ENCODE data around the gene GALNT18.

GALNT18 gene

GRCh38 chr11:11570823-11571222, 51.0 kb downstream of the GALNT18 start:
- Mint-ChIP-seq H3K36me3 (no peaks in the 10 kb centered on the region), H3K27me3 (peaks cover 12% of the 10 kb centered on the region), H3K27ac (no peak overlapping the region), H3K4me3 (no peak overlapping the region), H3K9me3 (no peaks in the 10 kb centered on the region), H3K4me1 (no peaks in the 10 kb centered on the region)
- ATAC-seq: no peak

DNA sequence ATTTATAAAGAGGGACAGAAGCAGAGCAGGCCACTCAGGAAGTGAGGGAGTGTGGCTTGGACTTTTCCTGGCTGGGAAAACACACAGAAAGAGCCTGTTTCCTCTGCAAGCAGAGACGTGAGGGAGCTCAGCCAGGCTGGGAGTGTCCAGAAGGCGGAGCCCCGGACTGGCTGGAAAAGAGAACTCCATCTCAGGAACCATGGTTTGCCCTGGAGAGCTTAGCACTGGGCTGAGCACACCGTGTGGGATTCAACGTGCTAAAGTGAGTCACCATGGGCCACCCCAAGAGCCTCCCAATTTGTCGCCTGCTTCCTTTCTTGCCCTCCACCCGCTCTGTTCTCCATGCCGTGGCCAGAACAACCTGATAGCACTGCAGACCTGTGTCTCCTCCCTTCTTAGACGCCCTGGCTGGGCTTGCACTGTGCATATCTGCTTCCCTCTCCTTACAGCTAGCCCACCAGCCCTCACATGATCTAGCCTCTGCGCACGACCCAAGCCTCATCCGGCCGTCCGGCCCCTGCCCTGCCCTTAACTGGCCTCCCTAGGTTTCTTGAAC, 51.8 kb downstream of the GALNT18 start:
- Mint-ChIP-seq H3K4me1 (no peaks in the 10 kb centered on the region), H3K9me3 (no peaks in the 10 kb centered on the region), H3K27me3 (peaks cover 12% of the 10 kb centered on the region), H3K36me3 (no peaks in the 10 kb centered on the region), H3K27ac (no peak overlapping the region), H3K4me3 (no peak overlapping the region)
- no peak for ATAC-seq

DNA sequence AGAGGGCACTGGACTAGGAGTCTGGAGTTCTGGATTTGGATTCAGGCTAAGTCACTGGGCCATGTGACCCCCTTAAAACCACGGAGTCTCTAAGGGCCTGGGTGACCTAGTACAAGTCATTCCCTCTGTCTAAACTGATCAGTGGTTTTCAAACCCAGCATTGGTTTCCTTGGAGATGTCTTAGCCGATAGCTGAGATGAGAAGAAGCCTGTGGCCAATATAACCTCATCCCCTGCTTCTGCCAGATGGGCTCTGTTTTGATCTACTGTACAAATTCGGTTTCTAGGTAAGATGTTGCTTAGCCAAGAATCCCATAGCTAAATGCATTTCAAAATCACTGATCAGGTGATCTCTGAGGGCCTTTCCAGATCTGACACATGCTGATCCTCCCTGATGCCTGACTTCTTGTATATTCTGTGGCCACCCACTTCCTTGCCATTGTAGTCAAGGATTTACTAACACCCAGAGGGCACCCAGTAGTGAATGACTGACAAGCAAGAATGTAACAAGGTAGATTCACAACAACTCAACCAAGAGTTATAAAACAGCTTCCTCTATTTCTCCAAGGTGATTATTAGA, 53.1 kb downstream of the GALNT18 start:
- H3K27me3 Mint-ChIP-seq: peaks cover 12% of the 10 kb centered on the region
- no peak overlapping the region for H3K4me3 Mint-ChIP-seq
- ATAC-seq: no peak
- H3K36me3 Mint-ChIP-seq: no peaks in the 10 kb centered on the region
- no peaks in the 10 kb centered on the region for H3K4me1 Mint-ChIP-seq
- no peaks in the 10 kb centered on the region for H3K9me3 Mint-ChIP-seq
- no peak overlapping the region for H3K27ac Mint-ChIP-seq

- H3K36me3 Mint-ChIP-seq: no peaks in the 10 kb centered on the region
- H3K9me3 Mint-ChIP-seq: no peaks in the 10 kb centered on the region
- H3K27me3 Mint-ChIP-seq: peaks cover 16% of the 10 kb centered on the region
- no peak overlapping the region for H3K4me3 Mint-ChIP-seq
- H3K4me1 Mint-ChIP-seq: no peaks in the 10 kb centered on the region
- ATAC-seq: no peak
- H3K27ac Mint-ChIP-seq: no peak overlapping the region
Observed at GRCh38 chr11:11567936-11568650, 53.7 kb downstream of the GALNT18 start.

GRCh38 chr11:11565636-11566035, 56.2 kb downstream of the GALNT18 start:
- H3K27me3 Mint-ChIP-seq: peaks cover 19% of the 10 kb centered on the region
- no peak for ATAC-seq
- no peaks in the 10 kb centered on the region for H3K36me3 Mint-ChIP-seq
- H3K4me3 Mint-ChIP-seq: no peak overlapping the region
- no peak overlapping the region for H3K27ac Mint-ChIP-seq
- H3K4me1 Mint-ChIP-seq: no peaks in the 10 kb centered on the region
- H3K9me3 Mint-ChIP-seq: no peaks in the 10 kb centered on the region

- ATAC-seq: no peak
- Mint-ChIP-seq H3K36me3 (no peaks in the 10 kb centered on the region), H3K27ac (no peak overlapping the region), H3K4me3 (no peak overlapping the region), H3K27me3 (peaks cover 28% of the 10 kb centered on the region), H3K4me1 (no peaks in the 10 kb centered on the region), H3K9me3 (peaks cover 10% of the 10 kb centered on the region)
Observed at GRCh38 chr11:11563200-11563975, 58.4 kb downstream of the GALNT18 start.

- no peaks in the 10 kb centered on the region for H3K4me1 Mint-ChIP-seq
- H3K9me3 Mint-ChIP-seq: peaks cover 10% of the 10 kb centered on the region
- ATAC-seq: no peak
- no peaks in the 10 kb centered on the region for H3K36me3 Mint-ChIP-seq
- H3K27ac Mint-ChIP-seq: no peak overlapping the region
- H3K27me3 Mint-ChIP-seq: peaks cover 28% of the 10 kb centered on the region
- no peak overlapping the region for H3K4me3 Mint-ChIP-seq
Observed at GRCh38 chr11:11561991-11562390, 59.8 kb downstream of the GALNT18 start.

- no peak overlapping the region for H3K27ac Mint-ChIP-seq
- H3K4me1 Mint-ChIP-seq: no peaks in the 10 kb centered on the region
- H3K4me3 Mint-ChIP-seq: no peak overlapping the region
- no peaks in the 10 kb centered on the region for H3K36me3 Mint-ChIP-seq
- peaks cover 38% of the 10 kb centered on the region for H3K27me3 Mint-ChIP-seq
- no peak for ATAC-seq
- peaks cover 10% of the 10 kb centered on the region for H3K9me3 Mint-ChIP-seq
Observed at GRCh38 chr11:11558826-11559225, 63.0 kb downstream of the GALNT18 start.

GRCh38 chr11:11558396-11558795, 63.4 kb downstream of the GALNT18 start:
- no peak overlapping the region for H3K27ac Mint-ChIP-seq
- peaks cover 41% of the 10 kb centered on the region for H3K27me3 Mint-ChIP-seq
- H3K4me3 Mint-ChIP-seq: no peak overlapping the region

DNA sequence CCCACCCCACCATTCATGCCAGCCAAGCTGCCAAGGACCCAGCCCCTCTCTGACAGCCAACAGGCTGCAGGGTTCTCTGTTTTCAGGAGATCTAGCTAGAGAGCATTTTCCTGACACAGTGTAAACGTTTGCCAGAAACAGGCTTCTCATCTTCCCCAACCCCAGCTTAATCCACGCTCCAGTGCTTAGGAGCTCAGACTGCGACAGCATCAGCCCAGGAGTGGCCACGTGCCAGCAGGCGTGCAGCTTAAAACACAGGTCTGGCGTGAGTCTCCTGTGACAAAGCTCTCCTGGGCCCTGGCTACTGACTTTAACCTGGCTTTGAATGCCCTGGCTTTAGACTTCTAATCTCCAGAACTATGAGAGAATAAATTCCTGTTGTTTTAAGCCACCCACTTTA, 66.6 kb downstream of the GALNT18 start:
- H3K27ac Mint-ChIP-seq: no peak overlapping the region
- peaks cover 29% of the 10 kb centered on the region for H3K27me3 Mint-ChIP-seq
- H3K36me3 Mint-ChIP-seq: no peaks in the 10 kb centered on the region
- no peak overlapping the region for H3K4me3 Mint-ChIP-seq
- no peaks in the 10 kb centered on the region for H3K4me1 Mint-ChIP-seq
- no peak for ATAC-seq
- peaks cover 10% of the 10 kb centered on the region for H3K9me3 Mint-ChIP-seq

More at GRCh38 chr11:11558396-11558795, 63.4 kb downstream of the GALNT18 start:
- no peak for ATAC-seq
- Mint-ChIP-seq H3K4me1 (no peaks in the 10 kb centered on the region), H3K9me3 (peaks cover 10% of the 10 kb centered on the region), H3K36me3 (no peaks in the 10 kb centered on the region)

GRCh38 chr11:11553573-11553972, 68.2 kb downstream of the GALNT18 start:
- Mint-ChIP-seq H3K36me3 (no peaks in the 10 kb centered on the region), H3K9me3 (no peaks in the 10 kb centered on the region), H3K4me1 (no peaks in the 10 kb centered on the region), H3K27ac (no peak overlapping the region), H3K4me3 (no peak overlapping the region), H3K27me3 (peaks cover 15% of the 10 kb centered on the region)
- no peak for ATAC-seq

DNA sequence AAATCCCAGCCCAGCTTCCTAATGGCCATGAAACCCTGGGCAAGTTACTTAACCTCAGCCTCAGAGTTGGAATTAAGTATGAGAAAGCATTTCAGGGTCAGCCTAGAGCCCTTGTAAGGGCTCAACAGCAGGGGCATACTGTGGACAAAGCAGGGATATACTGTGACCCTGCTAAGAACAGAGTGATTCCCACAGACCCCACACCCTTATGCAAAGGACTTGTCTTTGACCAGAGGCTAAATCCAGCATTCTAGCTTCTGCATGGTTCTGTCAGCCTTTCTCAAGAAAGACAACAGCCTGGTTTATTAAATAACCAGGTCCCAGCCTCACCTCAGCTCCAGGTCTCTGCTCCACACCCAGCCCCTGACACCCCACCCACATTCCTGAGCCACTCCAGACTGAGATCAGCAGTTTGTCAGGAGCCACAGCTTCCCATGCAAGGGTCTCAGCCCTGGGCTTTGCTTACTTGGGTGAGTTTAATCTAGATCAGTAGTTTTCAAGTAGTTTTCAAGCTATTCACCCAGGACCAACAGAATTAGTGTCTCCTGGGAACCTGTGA, 69.2 kb downstream of the GALNT18 start:
- no peak overlapping the region for H3K27ac Mint-ChIP-seq
- H3K27me3 Mint-ChIP-seq: peaks cover 15% of the 10 kb centered on the region
- no peaks in the 10 kb centered on the region for H3K36me3 Mint-ChIP-seq
- no peaks in the 10 kb centered on the region for H3K4me1 Mint-ChIP-seq
- no peak overlapping the region for H3K4me3 Mint-ChIP-seq
- no peaks in the 10 kb centered on the region for H3K9me3 Mint-ChIP-seq
- no peak for ATAC-seq

DNA sequence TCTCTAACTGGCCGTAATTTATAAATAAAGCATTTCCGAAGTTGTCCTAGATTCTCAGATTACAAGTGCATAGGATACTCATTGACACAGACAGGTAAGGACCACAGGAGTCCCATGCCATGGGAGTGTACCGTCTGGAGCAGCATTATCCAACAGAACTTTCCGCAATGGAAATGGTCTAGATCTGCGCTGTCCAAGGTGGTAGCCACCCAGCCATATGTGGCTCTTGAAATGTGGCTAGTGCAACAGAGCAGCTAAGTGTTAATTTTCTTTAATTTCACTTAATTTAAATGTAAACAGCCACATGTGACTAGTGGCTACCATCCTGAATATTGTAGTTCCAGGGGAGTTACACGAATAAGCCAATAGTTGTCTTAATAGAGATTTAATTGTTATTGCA, 71.3 kb downstream of the GALNT18 start:
- Mint-ChIP-seq H3K9me3 (no peaks in the 10 kb centered on the region), H3K27me3 (peaks cover 15% of the 10 kb centered on the region), H3K27ac (no peak overlapping the region), H3K36me3 (no peaks in the 10 kb centered on the region), H3K4me3 (no peak overlapping the region), H3K4me1 (no peaks in the 10 kb centered on the region)
- no peak for ATAC-seq

DNA sequence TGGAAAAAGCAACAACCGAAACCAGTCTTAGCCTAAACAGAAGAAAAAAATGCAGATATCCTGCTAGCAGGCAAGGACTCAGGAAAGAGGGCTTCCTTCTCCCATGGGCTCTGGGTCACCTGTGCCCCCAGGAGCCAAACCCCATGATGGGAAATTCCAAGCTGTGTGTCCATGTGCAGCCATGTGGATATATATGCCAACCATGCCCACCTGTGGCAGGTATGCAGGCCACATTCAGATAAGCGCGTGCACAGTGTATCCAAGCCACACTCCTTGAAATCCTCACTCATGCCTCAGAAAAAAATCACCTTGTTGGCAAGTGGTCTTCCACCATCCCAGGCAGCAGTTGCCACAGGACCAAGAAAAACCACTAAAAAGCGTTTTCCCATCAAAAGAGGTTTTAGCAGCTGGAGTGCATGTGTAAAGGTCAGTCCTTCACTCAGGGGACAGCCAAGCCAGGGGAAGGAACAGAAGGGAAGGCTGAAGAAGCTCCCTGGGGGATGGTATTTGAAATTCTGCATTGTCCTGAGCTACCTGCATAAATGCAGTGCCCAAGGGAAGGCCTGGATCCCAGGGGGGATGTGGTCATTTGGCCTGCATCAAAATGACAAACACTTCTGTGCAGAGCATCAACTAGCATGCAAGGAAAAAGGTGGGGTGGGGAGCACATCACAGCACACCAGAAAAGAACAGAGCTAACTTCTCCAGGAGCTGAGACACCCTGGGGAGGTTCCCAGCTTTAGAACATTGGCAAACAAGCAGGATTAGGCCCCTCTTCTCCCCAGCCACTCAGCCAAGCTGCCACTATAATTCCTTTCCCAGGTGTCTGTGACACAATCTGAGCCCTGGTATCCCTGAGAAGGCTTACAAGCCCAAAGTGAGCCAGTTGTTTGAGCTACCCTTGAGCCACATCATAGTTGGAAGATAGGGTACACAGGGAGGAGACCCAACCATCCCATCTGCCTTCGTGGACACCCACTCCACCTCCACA, 76.2 kb downstream of the GALNT18 start:
- H3K27ac Mint-ChIP-seq: no peak overlapping the region
- H3K27me3 Mint-ChIP-seq: no peaks in the 10 kb centered on the region
- H3K4me1 Mint-ChIP-seq: no peaks in the 10 kb centered on the region
- no peaks in the 10 kb centered on the region for H3K9me3 Mint-ChIP-seq
- H3K4me3 Mint-ChIP-seq: no peak overlapping the region
- no peak for ATAC-seq
- H3K36me3 Mint-ChIP-seq: no peaks in the 10 kb centered on the region
